Smooth muscle cell (in vitro differentiated cells): ENCODE results near the gene C15orf39. TPM values are rescaled to one million over a fixed set of nuclear protein-coding genes. Genes with fewer than 3 reads are reported as not detected.

Source experiments
- DNase-seq: peaks from one replicate; lab custom pipeline; 2025; ENCODE audit not compliant: unreplicated experiment; lab: John Stamatoyannopoulos, UW
- H2AFZ ChIP-seq: fragments of 200-600 bp; sonication (generic); 2 replicates; pipeline ENCODE4 v1.6.0; 2016; ENCODE audit warnings: antibody characterized with exemption, low read depth, mild to moderate bottlenecking
- H3F3A ChIP-seq: fragments of 200-600 bp; sonication (generic); 2 replicates; pipeline ENCODE4 v1.6.0; 2017; ENCODE audit warnings: antibody characterized with exemption, low read depth
- H3K27ac ChIP-seq: fragments of 200-600 bp; sonication (generic); 2 replicates; pipeline ENCODE4 v1.5.1; 2016; ENCODE audit warnings: low read depth, mild to moderate bottlenecking
- H3K27me3 ChIP-seq: fragments of 200-600 bp; sonication (generic); 2 replicates; pipeline ENCODE4 v1.6.1; 2016; ENCODE audit warnings: low read depth, mild to moderate bottlenecking
- H3K36me3 ChIP-seq: fragments of 200-600 bp; sonication (generic); 2 replicates; pipeline ENCODE4 v1.5.1; 2016; ENCODE audit warnings: low read depth
- H3K4me1 ChIP-seq: fragments of 200-600 bp; sonication (generic); 2 replicates; pipeline ENCODE4 v1.5.1; 2016; ENCODE audit warnings: low read depth
- H3K4me2 ChIP-seq: fragments of 200-600 bp; sonication (generic); 2 replicates; pipeline ENCODE4 v1.6.0; 2016; ENCODE audit warnings: mild to moderate bottlenecking
- H3K4me3 ChIP-seq: fragments of 200-600 bp; sonication (generic); 2 replicates; pipeline ENCODE4 v1.5.1; 2016; ENCODE audit warnings: mild to moderate bottlenecking
- H3K79me2 ChIP-seq: fragments of 200-600 bp; sonication (generic); 2 replicates; pipeline ENCODE4 v1.6.0; 2016; ENCODE audit warnings: low read depth, mild to moderate bottlenecking
- H3K9ac ChIP-seq: fragments of 200-600 bp; sonication (generic); 2 replicates; pipeline ENCODE4 v1.6.0; 2016; ENCODE audit warnings: low read depth
- H3K9me3 ChIP-seq: fragments of 200-600 bp; sonication (generic); replicated peaks from 2 replicates; pipeline ENCODE4 v1.5.1; 2016; ENCODE audit warnings: low read depth
- H4K20me1 ChIP-seq: fragments of 200-600 bp; sonication (generic); 2 replicates; pipeline ENCODE4 v1.6.0; 2016; ENCODE audit warnings: low read depth
- CTCF ChIP-seq: fragments of 200-600 bp; sonication (generic); IDR thresholded peaks from 2 replicates; pipeline ENCODE4 v1.5.1; 2017; ENCODE audit warnings: borderline replicate concordance, mild to moderate bottlenecking, antibody characterized with exemption; ENCODE audit not compliant: insufficient read depth, poor library complexity, severe bottlenecking
- WGBS: methylation state at CpG from one replicate; pipeline ENCODE4 v1.1.7; 2016; ENCODE audit warnings: low lambda C conversion rate; 5-methylcytosine and 5-hydroxymethylcytosine counted together
- polyA plus RNA-seq: library from polyadenylated mRNA; unstranded; fragments of >200 nt; fragmentation: Nextera tagmentation; extraction: Ambion mirVana; gene quantifications from 2 replicates; pipeline ENCODE4 v1.2.1, GENCODE V29; 2016
- total RNA-seq: library from RNA; depleted of rRNA; stranded (reverse); fragments of >200 nt; gene quantifications from 2 replicates; pipeline ENCODE4 v1.2.3, GENCODE V29; 2014

Gene C15orf39
- total and polyA plus RNA-seq, 2 experiments from 2014 or later: 8.4 to 9.3 TPM

GRCh38 chr15:75232252-75232813, 30.7 kb downstream of the C15orf39 start:
- WGBS: 91% methylated on average over 12 of the region's 12 CpGs
- no peaks in the 10 kb centered on the region for H3K36me3 ChIP-seq
- no peak overlapping the region for H3K9ac ChIP-seq
- H3K4me1 ChIP-seq: no peaks in the 10 kb centered on the region
- peaks cover 6% of the 10 kb centered on the region for H3K27me3 ChIP-seq
- no peaks in the 10 kb centered on the region for H3F3A ChIP-seq
- no peak overlapping the region for H2AFZ ChIP-seq
- no peaks in the 10 kb centered on the region for H3K79me2 ChIP-seq
- H4K20me1 ChIP-seq: no peaks in the 10 kb centered on the region
- no peaks in the 10 kb centered on the region for H3K9me3 ChIP-seq
- no peak overlapping the region for H3K27ac ChIP-seq
- TF ChIP-seq CTCF: no peak
- DNase-seq: no peak
- no peak overlapping the region for H3K4me2 ChIP-seq
- H3K4me3 ChIP-seq: no peak overlapping the region

GRCh38 chr15:75232826-75233503, 31.3 kb downstream of the C15orf39 start:
- 91% methylated on average over 17 of the region's 17 CpGs for WGBS
- H3K9ac ChIP-seq: no peak overlapping the region

GRCh38 chr15:75233504-75234190, 32.0 kb downstream of the C15orf39 start:
- peaks cover 6% of the 10 kb centered on the region for H3K27me3 ChIP-seq
- H4K20me1 ChIP-seq: no peaks in the 10 kb centered on the region

More at GRCh38 chr15:75232826-75233503, 31.3 kb downstream of the C15orf39 start:
- no peak for TF ChIP-seq CTCF
- Histone ChIP-seq H3K27me3 (peaks cover 6% of the 10 kb centered on the region), H2AFZ (no peak overlapping the region), H4K20me1 (no peaks in the 10 kb centered on the region), H3F3A (no peaks in the 10 kb centered on the region), H3K4me3 (no peak overlapping the region), H3K36me3 (no peaks in the 10 kb centered on the region), H3K4me1 (no peaks in the 10 kb centered on the region), H3K27ac (no peak overlapping the region), H3K79me2 (no peaks in the 10 kb centered on the region), H3K4me2 (no peak overlapping the region), H3K9me3 (no peaks in the 10 kb centered on the region)
- DNase-seq: no peak

More at GRCh38 chr15:75233504-75234190, 32.0 kb downstream of the C15orf39 start:
- Histone ChIP-seq H3K36me3 (no peaks in the 10 kb centered on the region), H3F3A (no peaks in the 10 kb centered on the region), H3K9ac (no peak overlapping the region), H3K27ac (no peak overlapping the region), H2AFZ (no peak overlapping the region), H3K4me3 (no peak overlapping the region), H3K4me1 (no peaks in the 10 kb centered on the region), H3K79me2 (no peaks in the 10 kb centered on the region), H3K4me2 (no peak overlapping the region), H3K9me3 (no peaks in the 10 kb centered on the region)
- TF ChIP-seq CTCF: no peak
- no peak for DNase-seq
- WGBS: 85% methylated on average over 14 of the region's 14 CpGs
